Calu3 (cell line): ENCODE data around the gene SLC35F2. TPM values are rescaled to one million over a fixed set of nuclear protein-coding genes. Genes with fewer than 3 reads are reported as not detected.

ENCODE experiments used
- BruUV-seq: library from RNA; stranded (reverse); fragments of 400-500 nt; replicated peaks from 2 replicates; lab custom pipeline; 2021; lab: Mats Ljungman, UMichigan
- CTCF ChIA-PET: fragments of 300-600 bp; sonication (Branson Sonifier 250); formaldehyde crosslinking; loops from one replicate; lab custom pipeline; 2022; ENCODE audit warnings: antibody characterized with exemption; lab: Charles Lee
- DNase-seq: peaks from one replicate; pipeline ENCODE4 v3.0.0; 2022
- H3K27ac Mint-ChIP-seq: one replicate; pipeline ENCODE4 v1.8.0; 2022; ENCODE audit warnings: mixed read lengths; ENCODE audit not compliant: unreplicated experiment
- H3K27me3 Mint-ChIP-seq: one replicate; pipeline ENCODE4 v1.8.0; 2022; ENCODE audit warnings: mixed read lengths; ENCODE audit not compliant: unreplicated experiment
- H3K36me3 Mint-ChIP-seq: one replicate; pipeline ENCODE4 v1.8.0; 2022; ENCODE audit warnings: mild to moderate bottlenecking, moderate library complexity, mixed read lengths; ENCODE audit not compliant: insufficient read depth, unreplicated experiment
- H3K4me1 Mint-ChIP-seq: one replicate; pipeline ENCODE4 v1.8.0; 2022; ENCODE audit warnings: mild to moderate bottlenecking, low read depth, mixed read lengths; ENCODE audit not compliant: unreplicated experiment
- H3K4me3 Mint-ChIP-seq: one replicate; pipeline ENCODE4 v1.8.0; 2022; ENCODE audit warnings: mild to moderate bottlenecking, low read depth, moderate library complexity, mixed read lengths; ENCODE audit not compliant: unreplicated experiment
- H3K9me3 Mint-ChIP-seq: one replicate; pipeline ENCODE4 v1.8.0; 2022; ENCODE audit warnings: low read depth, mixed read lengths; ENCODE audit not compliant: unreplicated experiment
- intact Hi-C: fragments of 100-400 bp; cut with micrococcal nuclease; formaldehyde crosslinking; loops from one replicate; pipeline ENCODE4 v1.10.0; 2022; ENCODE audit not compliant: unreplicated experiment
- total RNA-seq: library from RNA; stranded (reverse); gene quantifications from 2 replicates; pipeline ENCODE4 v1.2.3, GENCODE V29; 2022
- TF ChIP-seq, protein P1 (sequence below): fragments of 200-600 bp; IDR thresholded peaks from one replicate; pipeline ENCODE4 v1.8.0; 2022; ENCODE audit warnings: antibody characterized with exemption; ENCODE audit not compliant: unreplicated experiment

The SLC35F2 gene
- total RNA-seq, 1 experiment from 2014 or later: 34.5 TPM

DNA sequence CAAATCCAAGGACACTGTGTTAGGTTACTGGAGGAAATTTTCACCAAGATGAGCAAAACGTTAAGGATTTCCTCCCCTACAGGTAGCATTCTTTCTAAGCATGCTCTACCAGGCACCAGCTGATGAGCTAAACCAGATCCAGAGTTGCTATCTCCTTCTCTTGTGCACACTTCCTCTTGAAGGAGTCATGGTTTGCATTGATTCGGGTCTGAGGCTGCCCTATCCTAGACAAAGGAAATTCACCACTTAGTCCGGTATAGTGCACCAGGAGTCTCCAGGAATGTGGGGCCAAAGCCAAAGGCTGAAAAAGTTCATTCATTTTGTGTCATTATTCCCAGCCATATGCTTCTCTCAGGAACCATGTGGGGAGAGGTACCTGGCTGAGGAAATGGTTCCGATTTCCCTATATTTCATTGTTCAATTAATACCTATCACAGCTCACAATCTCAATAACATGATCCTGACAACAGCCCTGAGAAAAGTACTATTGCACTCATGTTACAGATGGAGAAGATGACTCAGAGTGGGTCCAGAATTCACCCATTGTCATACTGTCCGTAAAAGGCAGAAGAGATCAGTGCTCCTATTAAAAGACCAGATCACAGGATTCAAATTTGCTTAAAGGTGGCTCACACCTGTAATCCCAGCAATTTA is 39.1 kb downstream of the SLC35F2 start:
- peaks cover 21% of the 10 kb centered on the region for H3K4me1 Mint-ChIP-seq
- no peak overlapping the region for H3K27ac Mint-ChIP-seq
- H3K27me3 Mint-ChIP-seq: no peaks in the 10 kb centered on the region
- no peak for DNase-seq
- intact Hi-C loops: no loop called here
- CTCF ChIA-PET: no interaction called here
- no TSS peak for BruUV-seq
- H3K9me3 Mint-ChIP-seq: no peaks in the 10 kb centered on the region
- no peak overlapping the region for H3K4me3 Mint-ChIP-seq
- H3K36me3 Mint-ChIP-seq: no peaks in the 10 kb centered on the region
- TF ChIP-seq, protein P1, sequence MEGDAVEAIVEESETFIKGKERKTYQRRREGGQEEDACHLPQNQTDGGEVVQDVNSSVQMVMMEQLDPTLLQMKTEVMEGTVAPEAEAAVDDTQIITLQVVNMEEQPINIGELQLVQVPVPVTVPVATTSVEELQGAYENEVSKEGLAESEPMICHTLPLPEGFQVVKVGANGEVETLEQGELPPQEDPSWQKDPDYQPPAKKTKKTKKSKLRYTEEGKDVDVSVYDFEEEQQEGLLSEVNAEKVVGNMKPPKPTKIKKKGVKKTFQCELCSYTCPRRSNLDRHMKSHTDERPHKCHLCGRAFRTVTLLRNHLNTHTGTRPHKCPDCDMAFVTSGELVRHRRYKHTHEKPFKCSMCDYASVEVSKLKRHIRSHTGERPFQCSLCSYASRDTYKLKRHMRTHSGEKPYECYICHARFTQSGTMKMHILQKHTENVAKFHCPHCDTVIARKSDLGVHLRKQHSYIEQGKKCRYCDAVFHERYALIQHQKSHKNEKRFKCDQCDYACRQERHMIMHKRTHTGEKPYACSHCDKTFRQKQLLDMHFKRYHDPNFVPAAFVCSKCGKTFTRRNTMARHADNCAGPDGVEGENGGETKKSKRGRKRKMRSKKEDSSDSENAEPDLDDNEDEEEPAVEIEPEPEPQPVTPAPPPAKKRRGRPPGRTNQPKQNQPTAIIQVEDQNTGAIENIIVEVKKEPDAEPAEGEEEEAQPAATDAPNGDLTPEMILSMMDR: no peak

DNA sequence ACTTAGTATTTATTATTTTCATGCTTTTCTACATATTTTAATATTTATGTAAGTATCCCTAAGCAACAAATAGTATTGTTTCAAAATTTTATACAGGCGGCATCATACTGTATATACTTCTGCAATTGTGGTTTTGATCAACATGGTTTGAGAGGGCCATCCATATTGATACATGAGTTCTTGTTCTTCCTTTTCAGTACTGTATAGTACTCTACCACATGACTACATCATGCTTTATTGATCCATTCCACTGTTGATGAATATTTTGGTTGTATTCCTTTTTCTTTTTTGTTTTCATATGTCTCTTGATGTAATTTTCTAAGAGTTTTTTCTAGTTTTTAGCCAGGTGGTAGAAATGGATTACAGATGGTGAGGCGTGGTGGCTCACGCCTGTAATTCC is 40.1 kb downstream of the SLC35F2 start:
- Mint-ChIP-seq H3K36me3 (peaks cover 4% of the 10 kb centered on the region), H3K4me3 (no peak overlapping the region), H3K27ac (no peak overlapping the region), H3K27me3 (no peaks in the 10 kb centered on the region), H3K9me3 (no peaks in the 10 kb centered on the region), H3K4me1 (peaks cover 21% of the 10 kb centered on the region)
- CTCF ChIA-PET: no interaction called here
- intact Hi-C loops: no loop called here
- DNase-seq: no peak
- BruUV-seq: no TSS peak
- TF ChIP-seq, protein P1: no peak

DNA sequence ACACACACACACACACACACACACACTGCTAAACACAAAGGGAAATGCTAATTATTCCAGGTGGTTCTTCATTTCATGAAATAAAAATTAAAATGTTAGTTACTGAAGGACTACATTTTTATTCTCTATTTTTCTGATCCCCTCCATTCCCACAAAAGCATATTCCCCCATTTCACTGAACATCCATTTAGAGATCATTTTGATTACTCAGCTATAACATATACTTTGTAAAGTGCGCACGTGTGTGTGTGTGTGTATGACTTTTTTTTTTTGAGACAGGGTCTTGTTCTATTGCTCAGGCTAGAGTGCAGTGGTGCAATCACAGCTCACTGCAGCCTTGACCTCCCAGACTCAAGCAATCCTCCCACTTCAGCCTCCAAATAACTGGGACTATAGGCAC is 42.6 kb downstream of the SLC35F2 start:
- Mint-ChIP-seq H3K36me3 (peaks cover 5% of the 10 kb centered on the region), H3K9me3 (no peaks in the 10 kb centered on the region), H3K27me3 (no peaks in the 10 kb centered on the region), H3K4me3 (no peak overlapping the region), H3K4me1 (peaks cover 7% of the 10 kb centered on the region), H3K27ac (no peak overlapping the region)
- TF ChIP-seq, protein P1: no peak
- no peak for DNase-seq
- CTCF ChIA-PET: no interaction called here
- intact Hi-C loops: no loop called here
- no TSS peak for BruUV-seq

DNA sequence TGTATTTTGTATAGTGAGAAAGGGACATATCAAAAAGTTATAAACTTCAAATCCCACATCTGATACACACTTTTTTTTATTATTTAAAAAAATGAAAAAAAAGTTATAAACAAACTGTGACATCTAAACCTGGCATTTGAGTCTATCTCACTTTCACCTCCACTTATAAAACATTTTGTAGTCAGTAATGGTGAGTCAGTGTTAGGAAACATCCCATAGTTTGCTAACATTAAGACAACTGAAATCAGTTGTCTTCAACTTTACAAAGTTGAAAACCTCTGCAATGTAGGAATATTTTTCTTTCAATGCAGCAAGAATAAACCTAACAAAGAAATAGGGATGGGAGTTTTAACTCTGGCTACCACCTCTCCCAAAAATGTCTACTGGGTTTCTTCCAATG is 47.7 kb downstream of the SLC35F2 start:
- no peak overlapping the region for H3K4me3 Mint-ChIP-seq
- TF ChIP-seq, protein P1: no peak
- no peaks in the 10 kb centered on the region for H3K4me1 Mint-ChIP-seq
- intact Hi-C loops: no loop called here
- peaks cover 18% of the 10 kb centered on the region for H3K36me3 Mint-ChIP-seq
- no peaks in the 10 kb centered on the region for H3K9me3 Mint-ChIP-seq
- CTCF ChIA-PET: no interaction called here
- no peak for DNase-seq
- no peak overlapping the region for H3K27ac Mint-ChIP-seq
- BruUV-seq: no TSS peak
- H3K27me3 Mint-ChIP-seq: no peaks in the 10 kb centered on the region
